GM13977 (cell line): Measurements from ENCODE around the gene GIGYF2.

Experiments
- DNase-seq: peaks from one replicate; pipeline ENCODE4 v3.0.0; 2012; ENCODE audit warnings: low spot score
- CTCF ChIP-seq: IDR thresholded peaks from 2 replicates; pipeline ENCODE4 v1.5.1; 2012; ENCODE audit warnings: mild to moderate bottlenecking, control low read depth; ENCODE audit not compliant: insufficient read depth; ENCODE audit errors: extremely low read depth, missing control alignments
- in situ Hi-C: fragments of 300-500 bp; cut with MboI; formaldehyde crosslinking; loops from one replicate; pipeline ENCODE4 v1.12.0; 2022; ENCODE audit warnings: low sequenced_read_pairs, low pct_unique_long_range_greater_than_20kb, mixed read lengths, inconsistent platforms; ENCODE audit not compliant: unreplicated experiment

GIGYF2 gene

GRCh38 chr2:232770207-232770606 is 73.1 kb downstream of the GIGYF2 start:
- in situ Hi-C loops: no loop called here
- DNase-seq: no peak
- no peak for TF ChIP-seq CTCF

- no peak for DNase-seq
- in situ Hi-C loops: no loop called here
- TF ChIP-seq CTCF: no peak
Measured at GRCh38 chr2:232771870-232772269, 74.7 kb downstream of the GIGYF2 start.

- in situ Hi-C loops: no loop called here
- no peak for TF ChIP-seq CTCF
- DNase-seq: peak; percentile 6
Measured at GRCh38 chr2:232772531-232772930, 75.4 kb downstream of the GIGYF2 start.

- in situ Hi-C loops: no loop called here
- no peak for TF ChIP-seq CTCF
Measured at GRCh38 chr2:232773815-232774214, 76.7 kb downstream of the GIGYF2 start.

GRCh38 chr2:232776435-232776834 is 79.3 kb downstream of the GIGYF2 start, which contains the start of gene KCNJ13:
Gene KCNJ13 (minus strand): TSS chr2:232776565. CDS start chr2:232771362, 5,203 bp downstream.
- TF ChIP-seq CTCF: no peak
- in situ Hi-C loops: no loop called here
- no peak for DNase-seq

More at GRCh38 chr2:232773815-232774214, 76.7 kb downstream of the GIGYF2 start:
- DNase-seq: no peak

- no peak for DNase-seq
- TF ChIP-seq CTCF: no peak
- in situ Hi-C loops: no loop called here
Measured at GRCh38 chr2:232777276-232777675, 80.1 kb downstream of the GIGYF2 start.

GRCh38 chr2:232779465-232779864 is 82.3 kb downstream of the GIGYF2 start:
- in situ Hi-C loops: no loop called here

More at GRCh38 chr2:232779465-232779864, 82.3 kb downstream of the GIGYF2 start:
- no peak for TF ChIP-seq CTCF
- DNase-seq: no peak
